H1 (cell line): ENCODE measurements around the gene CENPB. TPM values are rescaled to one million over a fixed set of nuclear protein-coding genes. Genes with fewer than 3 reads are reported as not detected.

Source experiments
- CTCF ChIA-PET: fragments of 300-600 bp; sonication (Branson Sonifier 250); formaldehyde crosslinking; loops from one replicate; lab custom pipeline; 2021; ENCODE audit not compliant: partially characterized antibody; lab: Charles Lee
- POLR2A ChIA-PET: fragments of 300-600 bp; sonication (Branson Sonifier 250); formaldehyde crosslinking; loops from one replicate; lab custom pipeline; 2021; ENCODE audit warnings: inconsistent platforms; ENCODE audit not compliant: partially characterized antibody; lab: Charles Lee
- DNase-seq, 2 experiments: peaks; one replicate each; pipeline versions ENCODE4 v3.0.0 to v3.0.0-alpha.2; 2010 to 2022; ENCODE audit warnings: low spot score in 2 of 2, low read depth in 1 of 2, mixed read lengths in 1 of 2
- FAIRE-seq: peaks from 2 replicates; lab custom pipeline; 2011; peaks lifted over from hg19 to GRCh38; lab: Jason Lieb, UNC
- H2AFZ ChIP-seq: 2 replicates; pipeline ENCODE4 v1.8.1; 2012; ENCODE audit warnings: low read length, inconsistent platforms
- H2AK5ac ChIP-seq: 2 replicates; pipeline ENCODE4 v1.6.1; 2013; ENCODE audit warnings: low read depth, low read length
- H2BK120ac ChIP-seq: replicated peaks from 2 replicates; pipeline ENCODE3; 2013; ENCODE audit warnings: low read depth, low read length, inconsistent platforms
- H2BK12ac ChIP-seq: 2 replicates; pipeline ENCODE4 v1.6.1; 2013; ENCODE audit warnings: low read depth, low read length
- H2BK15ac ChIP-seq: 2 replicates; pipeline ENCODE4 v1.6.1; 2013; ENCODE audit warnings: low read length
- H2BK20ac ChIP-seq: 2 replicates; pipeline ENCODE4 v1.6.1; 2013; ENCODE audit warnings: low read length
- H2BK5ac ChIP-seq: 2 replicates; pipeline ENCODE4 v1.6.1; 2013; ENCODE audit warnings: low read depth, low read length
- H3K14ac ChIP-seq: 2 replicates; pipeline ENCODE4 v1.6.1; 2013; ENCODE audit warnings: inconsistent platforms; ENCODE audit not compliant: insufficient read length
- H3K18ac ChIP-seq: 2 replicates; pipeline ENCODE4 v1.6.1; 2013; ENCODE audit warnings: low read length; ENCODE audit errors: extremely low read depth
- H3K23ac ChIP-seq: 2 replicates; pipeline ENCODE4 v1.6.1; 2013; ENCODE audit warnings: inconsistent platforms; ENCODE audit not compliant: insufficient read length
- H3K23me2 ChIP-seq: 2 replicates; pipeline ENCODE4 v1.6.1; 2013; ENCODE audit warnings: low read depth, low read length
- H3K27ac ChIP-seq: 2 replicates; pipeline ENCODE4 v1.6.1; 2011; ENCODE audit warnings: low read depth, low read length, inconsistent platforms
- H3K27me3 ChIP-seq, 4 experiments: replicated peaks in 1 of 4; 1 replicate in 1 of 4; 2 replicates in 3 of 4; pipeline versions ENCODE4 v1.6.1 to v1.8.1; 2011 to 2013; ENCODE audit warnings: low read length in 3 of 4, mild to moderate bottlenecking in 3 of 4, inconsistent platforms in 2 of 4, mixed read lengths in 2 of 4, moderate library complexity in 1 of 4; ENCODE audit not compliant: control insufficient read depth in 3 of 4, insufficient read depth in 3 of 4; ENCODE audit errors: extremely low read depth in 1 of 4
- H3K36me3 ChIP-seq, 4 experiments: 2 replicates each; pipeline versions ENCODE4 v1.6.1 to v1.8.1; 2011 to 2013; ENCODE audit warnings: mild to moderate bottlenecking in 4 of 4, low read length in 3 of 4, moderate library complexity in 2 of 4, control low read depth in 1 of 4, inconsistent platforms in 1 of 4; ENCODE audit not compliant: insufficient read depth in 4 of 4, control insufficient read depth in 2 of 4
- H3K4ac ChIP-seq: replicated peaks from 2 replicates; pipeline ENCODE3; 2013; ENCODE audit warnings: low read length, low read depth, mixed read lengths, inconsistent platforms; ENCODE audit not compliant: insufficient read length
- H3K4me1 ChIP-seq, 4 experiments: replicated peaks in 1 of 4; 1 replicate in 1 of 4; 2 replicates in 3 of 4; pipeline versions ENCODE4 v1.6.1 to v1.8.1; 2011 to 2013; ENCODE audit warnings: low read length in 3 of 4, inconsistent platforms in 2 of 4, mixed read lengths in 1 of 4; ENCODE audit not compliant: insufficient read depth in 4 of 4, control insufficient read depth in 3 of 4
- H3K4me2 ChIP-seq, 2 experiments: 2 replicates each; pipeline versions ENCODE4 v1.6.1 to v1.8.1; 2011 to 2013; ENCODE audit warnings: low read depth in 2 of 2, low read length in 2 of 2, control low read depth in 1 of 2, inconsistent platforms in 1 of 2, mild to moderate bottlenecking in 1 of 2; ENCODE audit not compliant: insufficient read depth in 1 of 2
- H3K4me3 ChIP-seq, 4 experiments: fragments of 200-600, 300-600 bp in 1 of 4; sonication (generic), shearing (Covaris generic), sonication (Bioruptor Twin) in 1 of 4; 2 replicates each; pipeline versions ENCODE4 v1.5.1 to v1.8.1; 2011 to 2016; ENCODE audit warnings: low read length in 4 of 4, low read depth in 3 of 4, control low read depth in 2 of 4, inconsistent platforms in 2 of 4, mild to moderate bottlenecking in 2 of 4, mixed read lengths in 1 of 4, moderate library complexity in 1 of 4; ENCODE audit not compliant: insufficient read depth in 2 of 4; ENCODE audit errors: extremely low read depth in 1 of 4
- H3K56ac ChIP-seq: replicated peaks from 2 replicates; pipeline ENCODE3; 2013; ENCODE audit warnings: low read depth, mild to moderate bottlenecking, mixed read lengths, low read length, inconsistent platforms; ENCODE audit not compliant: insufficient read length
- H3K79me1 ChIP-seq: 2 replicates; pipeline ENCODE4 v1.6.1; 2013; ENCODE audit warnings: low read depth, low read length, control low read depth
- H3K79me2 ChIP-seq, 2 experiments: 2 replicates each; pipeline versions ENCODE4 v1.6.1 to v1.8.1; 2012 to 2013; ENCODE audit warnings: low read length in 2 of 2, mild to moderate bottlenecking in 2 of 2, inconsistent platforms in 1 of 2; ENCODE audit not compliant: insufficient read depth in 2 of 2, control insufficient read depth in 1 of 2
- H3K9ac ChIP-seq, 4 experiments: replicated peaks in 1 of 4; 1 replicate in 1 of 4; 2 replicates in 3 of 4; pipeline versions ENCODE4 v1.6.1 to v1.8.1; 2011 to 2013; ENCODE audit warnings: low read depth in 3 of 4, low read length in 3 of 4, control low read depth in 2 of 4, mild to moderate bottlenecking in 2 of 4, moderate library complexity in 2 of 4, inconsistent platforms in 1 of 4; ENCODE audit errors: extremely low read depth in 1 of 4
- H3K9me3 ChIP-seq, 2 experiments: 2 replicates each; pipeline versions ENCODE4 v1.6.1 to v1.8.1; 2012 to 2013; ENCODE audit warnings: mild to moderate bottlenecking in 2 of 2, moderate library complexity in 2 of 2, control low read depth in 1 of 2, inconsistent platforms in 1 of 2, low read depth in 1 of 2, low read length in 1 of 2, mixed read lengths in 1 of 2; ENCODE audit not compliant: insufficient read depth in 2 of 2
- H4K20me1 ChIP-seq, 2 experiments: replicated peaks in 1 of 2; 2 replicates each; pipeline versions ENCODE3 to v1.8.1; 2011 to 2013; ENCODE audit warnings: inconsistent platforms in 2 of 2, low read length in 2 of 2, mild to moderate bottlenecking in 1 of 2; ENCODE audit not compliant: insufficient read depth in 2 of 2, control insufficient read depth in 1 of 2
- H4K5ac ChIP-seq: 2 replicates; pipeline ENCODE4 v1.6.1; 2013; ENCODE audit warnings: low read length, low read depth, mixed read lengths, inconsistent platforms; ENCODE audit not compliant: insufficient read length
- H4K8ac ChIP-seq: 2 replicates; pipeline ENCODE4 v1.8.0; 2013; ENCODE audit warnings: mild to moderate bottlenecking, moderate library complexity, low read length, inconsistent platforms; ENCODE audit not compliant: insufficient read depth; ENCODE audit errors: extremely low read depth
- H4K91ac ChIP-seq: replicated peaks from 2 replicates; pipeline ENCODE3; 2013; ENCODE audit warnings: low read length, mixed read lengths, inconsistent platforms; ENCODE audit not compliant: insufficient read length
- CEBPB ChIP-seq: IDR thresholded peaks from 2 replicates; pipeline ENCODE4 v1.6.1; 2012; ENCODE audit warnings: low read depth, low read length
- CREB1 ChIP-seq: IDR thresholded peaks from 2 replicates; pipeline ENCODE4 v1.6.1; 2012; ENCODE audit warnings: inconsistent platforms
- KDM4A ChIP-seq: IDR thresholded peaks from one replicate; pipeline ENCODE4 v1.7.1; 2012; ENCODE audit warnings: low read depth, mild to moderate bottlenecking, moderate library complexity, low read length, inconsistent platforms; ENCODE audit not compliant: severe bottlenecking
- MAFK ChIP-seq: IDR thresholded peaks from 2 replicates; pipeline ENCODE4 v1.6.1; 2012; ENCODE audit warnings: low read depth, mild to moderate bottlenecking, improper control_type of control experiment, low read length
- NRF1 ChIP-seq: IDR thresholded peaks from 2 replicates; pipeline ENCODE4 v1.6.1; 2011; ENCODE audit warnings: mild to moderate bottlenecking, low read depth, low read length, improper control_type of control experiment
- PHF8 ChIP-seq: fragments of 200-600 bp; sonication (generic); conservative IDR thresholded peaks from 2 replicates; pipeline ENCODE4 v1.7.1; 2012; ENCODE audit warnings: low read depth, mild to moderate bottlenecking, inconsistent platforms, low read length, moderate library complexity
- POLR2AphosphoS5 ChIP-seq: IDR thresholded peaks from 2 replicates; pipeline ENCODE4 v1.6.1; 2011; ENCODE audit warnings: low read depth, low read length
- RNF2 ChIP-seq: fragments of 200-900, 300-1000 bp; sonication (generic); IDR thresholded peaks from 2 replicates; pipeline ENCODE4 v1.7.1; 2016; ENCODE audit warnings: borderline replicate concordance, low read depth, mild to moderate bottlenecking, antibody characterized with exemption, low read length; ENCODE audit not compliant: poor library complexity, severe bottlenecking; ENCODE audit errors: missing control alignments
- SP1 ChIP-seq: IDR thresholded peaks from 2 replicates; pipeline ENCODE4 v1.6.1; 2011; ENCODE audit warnings: low read depth, low read length
- SP4 ChIP-seq: IDR thresholded peaks from 2 replicates; pipeline ENCODE4 v1.6.1; 2012; ENCODE audit warnings: low read length, inconsistent platforms
- YY1 ChIP-seq: IDR thresholded peaks from 2 replicates; pipeline ENCODE4 v1.6.1; 2011; ENCODE audit warnings: low read depth, mild to moderate bottlenecking, low read length
- WGBS, 2 experiments: shearing (Covaris generic) in 1 of 2; methylation state at CpG; one replicate each; pipeline versions ENCODE4 v1.1.6 to v1.1.7; 2013 to 2015; ENCODE audit warnings: low lambda C conversion rate in 2 of 2, mixed read lengths in 2 of 2, inconsistent platforms in 1 of 2, low coverage in 1 of 2, missing lambda C conversion rate in 1 of 2; ENCODE audit not compliant: insufficient replicate concordance in 2 of 2, insufficient coverage in 1 of 2, insufficient read length in 1 of 2; ENCODE audit errors: extremely low coverage in 1 of 2, missing lambda C conversion rate in 1 of 2; 5-methylcytosine and 5-hydroxymethylcytosine counted together
- polyA plus RNA-seq, 7 experiments: library from polyadenylated mRNA; depleted of rRNA in 3 of 7; stranded (reverse) in 5 of 7; unstranded in 2 of 7; fragments of >200 nt in 5 of 7; fragments of 200-250 nt in 2 of 7; gene quantifications; 1 replicate in 5 of 7; 2 replicates in 1 of 7; 4 replicates in 1 of 7; pipeline versions ENCODE4 v1.2.1 to v1.2.3, GENCODE V29; 2011 to 2013; ENCODE audit warnings: missing spikeins in 2 of 7, mixed read lengths in 2 of 7
- total RNA-seq: library from RNA; stranded (reverse); fragmentation: NEBNext Ultra II Directional; extraction: Animal tissue kit (Norgen Biotek cat#: 25700); gene quantifications from 2 replicates; pipeline ENCODE4 v1.2.1, GENCODE V29; 2021

Gene CENPB
- total and polyA plus RNA-seq, 2 of the 8 experiments (the other 6 are each of a cell fraction or from before 2014, with no cell fraction given) = 17.7 to 51.6 TPM

DNA sequence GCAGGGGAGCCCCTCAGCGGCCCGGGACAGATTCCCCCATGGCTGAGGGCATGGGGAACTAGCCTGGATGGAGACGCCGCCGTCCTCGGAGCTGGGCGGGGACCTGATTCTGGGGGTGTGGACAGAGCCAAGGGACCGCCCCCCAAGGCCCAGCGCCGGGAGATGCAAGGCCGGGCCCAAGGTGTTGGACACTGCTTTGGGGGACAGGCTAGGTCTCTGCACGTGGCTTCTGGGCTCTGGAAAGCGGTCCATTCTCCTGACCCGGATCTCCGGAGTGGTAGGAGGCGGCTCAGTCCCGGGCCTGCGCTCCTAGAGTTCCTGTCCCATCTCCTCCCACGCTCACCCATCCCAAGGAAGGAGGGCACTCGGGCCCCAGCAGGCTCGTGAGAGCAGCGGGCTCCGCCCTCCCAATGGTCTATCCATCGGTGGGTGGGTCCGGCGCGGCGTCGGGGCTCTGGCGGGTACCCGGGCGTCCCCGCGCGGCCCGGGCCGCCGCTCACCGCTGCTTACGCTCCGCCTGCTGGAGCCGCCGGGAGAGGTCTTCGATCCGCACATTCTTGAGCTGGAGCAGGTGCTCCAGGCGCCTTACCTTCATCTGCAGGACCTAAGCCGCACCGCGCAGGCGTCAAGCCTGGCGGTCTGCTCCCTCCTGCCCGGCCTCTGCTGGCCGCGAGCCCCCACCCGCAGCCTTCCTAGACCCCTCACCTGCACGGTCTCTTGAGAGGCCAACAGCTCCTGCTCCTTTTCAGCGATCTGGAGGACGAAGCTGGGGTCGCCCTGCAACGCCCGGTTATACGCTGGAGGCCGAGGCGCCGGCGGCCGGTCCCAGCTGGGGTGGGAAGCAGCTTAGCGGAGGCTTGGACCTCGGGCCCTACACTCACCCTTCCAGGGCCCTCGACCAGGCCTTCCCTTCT is 8.6 kb downstream of the CENPB start:
- Histone ChIP-seq H3K27ac (no peak overlapping the region), H2BK5ac (peak overlapping the region; percentile 47; the same call in 1 of the 2 replicates), H4K20me1 (no peaks in the 10 kb centered on the region), H3K79me1 (no peaks in the 10 kb centered on the region), H4K91ac (peak overlapping the region; percentile 70), H2BK20ac (no peak overlapping the region), H3K27me3 (peaks cover 0 to 30% (median 26%) of the 10 kb centered on the region in 4 experiments; a peak in 6 of 7 replicates), H3K4me2 (peak overlapping the region; percentile 83 to 95), H3K23ac (no peak overlapping the region), H2BK120ac (no peak overlapping the region), H3K4me3 (peak overlapping the region; percentile 46 to 81 (median 62)), H3K9me3 (no peaks in the 10 kb centered on the region; a peak in 1 of 4 replicates), H2BK12ac (peak overlapping the region; percentile 50; the same call in 1 of the 2 replicates), H3K56ac (peak overlapping the region; percentile 14), H2AK5ac (no peak overlapping the region), H2BK15ac (peak overlapping the region; percentile 81; the same call in 1 of the 2 replicates), H4K5ac (peak overlapping the region; percentile 26), H3K18ac (peak overlapping the region; percentile 90), H3K23me2 (peaks cover 17% of the 10 kb centered on the region; the same call in 1 of the 2 replicates), H3K36me3 (no peaks in the 10 kb centered on the region), H3K9ac (peak overlapping the region in 1 of 4 experiments; percentile 16; a peak in 1 of 7 replicates), H3K4ac (no peak overlapping the region), H3K4me1 (peaks cover 0 to 11% (median 9%) of the 10 kb centered on the region in 4 experiments; a peak in 6 of 7 replicates), H2AFZ (peak overlapping the region; percentile 88; the same call in 1 of the 2 replicates), H3K79me2 (no peaks in the 10 kb centered on the region), H3K14ac (peak overlapping the region; percentile 67), H4K8ac (peak overlapping the region; percentile 80)
- no peak for FAIRE-seq
- CTCF ChIA-PET = interaction anchor here (0.6 to 3.6 kb wide), 24 partner anchors 9 to 299 kb away, joined by 3 to 31 read pairs (median 4); partner anchors contain the start of genes ADISSP, AP5S1 and CENPB
- POLR2A ChIA-PET = interaction anchor here (0.6 to 3.8 kb wide), 11 partner anchors 10 to 85 kb away, joined by 3 to 42 read pairs (median 3); partner anchors contain the start of gene ADISSP
- DNase-seq = peak in 1 of 2 experiments; percentile 90
- WGBS, 2 experiments = 3% methylated on average over 67 of the region's 70 CpGs; no CpG with 5 or more reads in 1 of the 2 experiments
- no peak for TF ChIP-seq SP1
- TF ChIP-seq YY1 = no peak
- TF ChIP-seq KDM4A = peak; percentile 95
- TF ChIP-seq SP4 = 0 out of 2 replicates have a peak, but pooled peaks have one; percentile 44
- no peak for TF ChIP-seq POLR2AphosphoS5
- TF ChIP-seq MAFK = no peak
- TF ChIP-seq PHF8 = peak; percentile 32; the same call in 1 of the 2 replicates
- TF ChIP-seq NRF1 = peak; percentile 28; the same call in 1 of the 2 replicates
- no peak for TF ChIP-seq CEBPB
- peak; percentile 59 for TF ChIP-seq RNF2
- TF ChIP-seq CREB1 = no peak
